ENCODE data around the gene ZNF695. TPM values are rescaled to one million over a fixed set of nuclear protein-coding genes. Genes with fewer than 3 reads are reported as not detected.

The ZNF695 gene
- total and polyA plus RNA-seq, 7 experiments from 2014 or later, result 0.17 TPM; not detected in 6

GRCh38 chr1:246949956-246950355 is 57.9 kb downstream of the ZNF695 start:
- Histone ChIP-seq H3K36me3 (ENCODE audit: control insufficient read depth in 2 of 3, insufficient read depth in 3 of 3, low read length in 3 of 3) (no peaks in the 10 kb centered on the region), H3K4me3 (ENCODE audit: low read length) (no peak overlapping the region), H3K4me1 (ENCODE audit: control insufficient read depth in 2 of 2, insufficient read depth in 2 of 2, low read length in 2 of 2) (no peaks in the 10 kb centered on the region), H3K27me3 (ENCODE audit: control insufficient read depth in 2 of 2, insufficient read depth in 2 of 2, low read length in 2 of 2) (no peaks in the 10 kb centered on the region), H3K9me3 (ENCODE audit: control insufficient read depth in 2 of 3, low read length in 3 of 3) (no peaks in the 10 kb centered on the region), H3K27ac (ENCODE audit: low read depth, low read length) (no peak overlapping the region)
- intact Hi-C loops (cut with micrococcal nuclease), result no loop called here
- no peak overlapping the region for H3K27ac Mint-ChIP-seq
- ChIA-PET POLR2A (no interaction called here), CTCF (no interaction called here)
- peaks cover 0 to 3% (median 0%) of the 10 kb centered on the region in 11 donors for H3K9me3 Mint-ChIP-seq
- no peak overlapping the region for H3K4me3 Mint-ChIP-seq
- no peaks in the 10 kb centered on the region for H3K4me1 Mint-ChIP-seq
- ATAC-seq, result no peak
- peaks cover 0 to 3% (median 0%) of the 10 kb centered on the region in 5 donors for H3K36me3 Mint-ChIP-seq
- H3K27me3 Mint-ChIP-seq, result no peaks in the 10 kb centered on the region
- DNase-seq, result no peak

DNA sequence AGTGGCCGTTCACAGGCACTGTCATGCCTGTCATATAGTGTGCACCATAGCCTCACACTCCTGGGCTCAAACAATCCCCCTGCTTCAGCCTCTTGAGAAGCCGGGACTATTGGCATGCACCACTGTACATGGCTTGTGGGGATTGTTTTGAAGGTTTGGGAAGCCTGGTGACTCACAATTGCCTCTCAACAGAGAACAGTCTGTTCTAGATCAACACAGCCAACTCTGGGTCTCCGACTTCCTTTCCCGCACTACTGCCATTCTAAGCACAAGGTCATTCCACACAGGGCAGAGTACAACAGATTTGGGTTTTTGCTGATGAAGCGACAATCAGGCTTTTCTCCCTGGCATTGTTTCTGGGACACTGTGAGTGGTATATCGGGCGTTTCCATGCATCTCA is 60.6 kb downstream of the ZNF695 start:
- Histone ChIP-seq H3K4me3 (ENCODE audit: low read length) (no peak overlapping the region), H3K27me3 (ENCODE audit: control insufficient read depth in 2 of 2, insufficient read depth in 2 of 2, low read length in 2 of 2) (no peaks in the 10 kb centered on the region), H3K36me3 (ENCODE audit: control insufficient read depth in 2 of 3, insufficient read depth in 3 of 3, low read length in 3 of 3) (no peaks in the 10 kb centered on the region), H3K9me3 (ENCODE audit: control insufficient read depth in 2 of 3, low read length in 3 of 3) (no peaks in the 10 kb centered on the region), H3K27ac (ENCODE audit: low read depth, low read length) (no peak overlapping the region), H3K4me1 (ENCODE audit: control insufficient read depth in 2 of 2, insufficient read depth in 2 of 2, low read length in 2 of 2) (no peaks in the 10 kb centered on the region)
- ChIA-PET CTCF (no interaction called here), POLR2A (no interaction called here)
- ATAC-seq (no peak), DNase-seq (no peak)
- Mint-ChIP-seq H3K9me3 (peaks cover 0 to 3% (median 0%) of the 10 kb centered on the region in 11 donors), H3K4me1 (no peaks in the 10 kb centered on the region), H3K27ac (no peak overlapping the region), H3K36me3 (peaks cover 0 to 3% (median 0%) of the 10 kb centered on the region in 5 donors), H3K27me3 (no peaks in the 10 kb centered on the region), H3K4me3 (no peak overlapping the region)
- intact Hi-C loops (cut with micrococcal nuclease), result no loop called here

DNA sequence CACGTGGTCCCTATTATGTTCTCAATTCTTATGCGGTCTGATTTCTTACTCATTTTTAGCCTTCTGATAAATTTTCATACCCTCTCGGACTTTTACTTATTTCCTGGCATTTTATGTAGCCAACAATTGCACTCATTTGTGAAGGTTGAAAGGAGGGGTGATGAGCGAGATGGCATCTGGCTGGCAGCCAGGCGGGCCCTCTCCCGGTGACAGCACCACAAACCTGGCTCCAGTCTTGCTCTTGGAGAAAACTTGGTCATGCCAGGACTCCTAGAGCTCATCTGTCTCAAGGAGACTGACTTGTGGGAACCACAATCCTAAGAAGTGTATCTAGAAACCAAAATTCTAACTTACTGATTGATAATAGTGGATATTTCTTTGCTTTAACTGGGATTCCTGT is 61.5 kb downstream of the ZNF695 start:
- Histone ChIP-seq H3K27ac (ENCODE audit: low read depth, low read length) (no peak overlapping the region), H3K9me3 (ENCODE audit: control insufficient read depth in 2 of 3, low read length in 3 of 3) (no peaks in the 10 kb centered on the region), H3K4me1 (ENCODE audit: control insufficient read depth in 2 of 2, insufficient read depth in 2 of 2, low read length in 2 of 2) (no peaks in the 10 kb centered on the region), H3K36me3 (ENCODE audit: control insufficient read depth in 2 of 3, insufficient read depth in 3 of 3, low read length in 3 of 3) (no peaks in the 10 kb centered on the region), H3K4me3 (ENCODE audit: low read length) (no peak overlapping the region), H3K27me3 (ENCODE audit: control insufficient read depth in 2 of 2, insufficient read depth in 2 of 2, low read length in 2 of 2) (no peaks in the 10 kb centered on the region)
- Mint-ChIP-seq H3K27me3 (no peaks in the 10 kb centered on the region), H3K27ac (no peak overlapping the region), H3K4me3 (no peak overlapping the region), H3K36me3 (peaks cover 0 to 3% (median 0%) of the 10 kb centered on the region in 5 donors), H3K9me3 (peaks cover 0 to 3% (median 0%) of the 10 kb centered on the region in 11 donors), H3K4me1 (no peaks in the 10 kb centered on the region)
- intact Hi-C loops (cut with micrococcal nuclease), result no loop called here
- no peak for DNase-seq
- ChIA-PET CTCF (no interaction called here), POLR2A (no interaction called here)
- no peak for ATAC-seq

Other genes with a start within 250 kb of the ZNF695 start
- 10 to 100 TPM; 31.8 to 66.5 (median 57.3) TPM for gene AHCTF1, start 76.1 kb downstream of the ZNF695 start, total RNA-seq
- 10 to 100 TPM; 19.0 to 30.6 TPM for gene AHCTF1, start 76.1 kb downstream of the ZNF695 start, polyA plus RNA-seq
- 1 to 10 TPM in 3 of 5 experiments, under 1 TPM in 2; 0.56 to 4.0 (median 1.1) TPM for gene ZNF670, start 70.8 kb upstream of the ZNF695 start, total RNA-seq
- 1 to 10 TPM; 1.6 to 2.6 TPM for gene ZNF670, start 70.8 kb upstream of the ZNF695 start, polyA plus RNA-seq
- gene ZNF669, start 96.3 kb upstream of the ZNF695 start, total RNA-seq, result 10 to 100 TPM in 3 of 5 experiments, 1 to 10 TPM in 2; 7.9 to 15.8 (median 11.5) TPM
- gene ZNF669, start 96.3 kb upstream of the ZNF695 start, polyA plus RNA-seq, result 10 to 100 TPM; 15.9 to 22.6 TPM
- gene ZNF124, start 164.0 kb upstream of the ZNF695 start, total RNA-seq, result 10 to 100 TPM; 17.1 to 26.7 (median 23.3) TPM
- 10 to 100 TPM in 1 of 2 donors, 1 to 10 TPM in 1; 8.3 to 10.5 TPM for gene ZNF124, start 164.0 kb upstream of the ZNF695 start, polyA plus RNA-seq
- not detected for gene VN1R5, start 248.0 kb upstream of the ZNF695 start, total RNA-seq
- gene VN1R5, start 248.0 kb upstream of the ZNF695 start, polyA plus RNA-seq, result not detected

Measured in naive thymus-derived CD4-positive, alpha-beta T cell (primary cell).